ENCODE results near the gene BPGM.

BPGM gene

GRCh38 chr7:134695321-134695860 lies 48.7 kb downstream of the BPGM start:
- H3K9me3 ChIP-seq (ENCODE audit: severe bottlenecking): no peaks in the 10 kb centered on the region
- no peak overlapping the region for H3K27ac ChIP-seq
- no peaks in the 10 kb centered on the region for H3K36me3 ChIP-seq
- H3K27me3 ChIP-seq (ENCODE audit: insufficient read depth, low read depth, severe bottlenecking): no peaks in the 10 kb centered on the region
- TF ChIP-seq CTCF (IDR thresholded peaks at IDR 0.05; ENCODE audit: low read depth, low read length): no peak
- no peak overlapping the region for H3K4me3 ChIP-seq (ENCODE audit: low read depth, low read length)
- no peak for DNase-seq

- H3K4me3 ChIP-seq (ENCODE audit: low read depth, low read length): no peak overlapping the region
- no peaks in the 10 kb centered on the region for H3K27me3 ChIP-seq (ENCODE audit: insufficient read depth, low read depth, severe bottlenecking)
- no peak for TF ChIP-seq CTCF (IDR thresholded peaks at IDR 0.05; ENCODE audit: low read depth, low read length)
- no peak for DNase-seq
- no peaks in the 10 kb centered on the region for H3K9me3 ChIP-seq (ENCODE audit: severe bottlenecking)
- H3K27ac ChIP-seq: no peak overlapping the region
- no peaks in the 10 kb centered on the region for H3K36me3 ChIP-seq
Observed at GRCh38 chr7:134696261-134696660, 49.6 kb downstream of the BPGM start.

GRCh38 chr7:134697205-134697886 lies 50.7 kb downstream of the BPGM start:
- Histone ChIP-seq H3K36me3 (no peaks in the 10 kb centered on the region), H3K27ac (no peak overlapping the region), H3K9me3 (ENCODE audit: severe bottlenecking) (no peaks in the 10 kb centered on the region), H3K27me3 (ENCODE audit: insufficient read depth, low read depth, severe bottlenecking) (no peaks in the 10 kb centered on the region), H3K4me3 (ENCODE audit: low read depth, low read length) (no peak overlapping the region)
- no peak for DNase-seq
- no peak for TF ChIP-seq CTCF (IDR thresholded peaks at IDR 0.05; ENCODE audit: low read depth, low read length)

- Histone ChIP-seq H3K4me3 (ENCODE audit: low read depth, low read length) (no peak overlapping the region), H3K36me3 (no peaks in the 10 kb centered on the region)
Observed at GRCh38 chr7:134698481-134698880, 51.8 kb downstream of the BPGM start.

GRCh38 chr7:134699021-134699818 lies 52.6 kb downstream of the BPGM start:
- no peak for TF ChIP-seq CTCF (IDR thresholded peaks at IDR 0.05; ENCODE audit: low read depth, low read length)
- no peak for DNase-seq

More at GRCh38 chr7:134698481-134698880, 51.8 kb downstream of the BPGM start:
- Histone ChIP-seq H3K27ac (no peak overlapping the region), H3K9me3 (ENCODE audit: severe bottlenecking) (no peaks in the 10 kb centered on the region), H3K27me3 (ENCODE audit: insufficient read depth, low read depth, severe bottlenecking) (no peaks in the 10 kb centered on the region)
- TF ChIP-seq CTCF (IDR thresholded peaks at IDR 0.05; ENCODE audit: low read depth, low read length): no peak
- DNase-seq: no peak

More at GRCh38 chr7:134699021-134699818, 52.6 kb downstream of the BPGM start:
- no peaks in the 10 kb centered on the region for H3K27me3 ChIP-seq (ENCODE audit: insufficient read depth, low read depth, severe bottlenecking)
- H3K4me3 ChIP-seq (ENCODE audit: low read depth, low read length): no peak overlapping the region
- no peaks in the 10 kb centered on the region for H3K36me3 ChIP-seq
- no peaks in the 10 kb centered on the region for H3K9me3 ChIP-seq (ENCODE audit: severe bottlenecking)
- H3K27ac ChIP-seq: no peak overlapping the region
